Neural cell (in vitro differentiated cells): Measurements from ENCODE around the gene PTPRR. TPM values are rescaled to one million over a fixed set of nuclear protein-coding genes. Genes with fewer than 3 reads are reported as not detected.

Source experiments
- H2AFZ ChIP-seq: fragments of 200-600, 300-800 bp; sonication (generic), shearing (Covaris generic); 2 replicates; pipeline ENCODE4 v1.6.0; 2014; ENCODE audit warnings: low read depth, mild to moderate bottlenecking, antibody characterized with exemption, low read length, moderate library complexity
- H3F3A ChIP-seq: fragments of 200-600 bp; shearing (Covaris generic); 2 replicates; pipeline ENCODE4 v1.6.1; 2016; ENCODE audit warnings: mild to moderate bottlenecking, moderate library complexity, mixed read lengths, antibody characterized with exemption, low read length; ENCODE audit not compliant: insufficient read depth, poor library complexity, severe bottlenecking
- H3K27ac ChIP-seq: fragments of 200-600, 300-800 bp; sonication (generic), shearing (Covaris generic); 2 replicates; pipeline ENCODE4 v1.5.1; 2014; ENCODE audit warnings: mild to moderate bottlenecking, low read length, moderate library complexity
- H3K27me3 ChIP-seq: fragments of 300-800, 200-600 bp; sonication (generic), shearing (Covaris generic); 2 replicates; pipeline ENCODE4 v1.6.0; 2014; ENCODE audit warnings: mild to moderate bottlenecking, low read depth, low read length, moderate library complexity; ENCODE audit not compliant: insufficient read depth
- H3K36me3 ChIP-seq: fragments of 300-800, 200-600 bp; sonication (generic), shearing (Covaris generic); 2 replicates; pipeline ENCODE4 v1.5.1; 2014; ENCODE audit warnings: mild to moderate bottlenecking, antibody characterized with exemption, low read length, moderate library complexity; ENCODE audit not compliant: insufficient read depth
- H3K4me2 ChIP-seq: fragments of 300-800, 200-600 bp; sonication (generic), shearing (Covaris generic); 2 replicates; pipeline ENCODE4 v1.6.0; 2014; ENCODE audit warnings: mild to moderate bottlenecking, low read length
- H3K4me3 ChIP-seq: fragments of 300-800, 200-600 bp; sonication (generic), shearing (Covaris generic); 2 replicates; pipeline ENCODE4 v1.5.1; 2014; ENCODE audit warnings: mild to moderate bottlenecking, low read length, moderate library complexity
- H3K79me2 ChIP-seq: fragments of 200-600 bp; shearing (Covaris generic); replicated peaks from 2 replicates; pipeline ENCODE4 v1.6.0; 2014; ENCODE audit warnings: mild to moderate bottlenecking, low read length, moderate library complexity; ENCODE audit not compliant: insufficient read depth
- H3K9ac ChIP-seq: fragments of 300-800, 200-600 bp; sonication (generic), shearing (Covaris generic); 2 replicates; pipeline ENCODE4 v1.6.1; 2016; ENCODE audit warnings: mild to moderate bottlenecking, low read length, mixed read lengths
- H3K9me2 ChIP-seq: fragments of 200-600 bp; shearing (Covaris generic); 2 replicates; pipeline ENCODE4 v1.6.1; 2016; ENCODE audit warnings: mild to moderate bottlenecking, low read length, mixed read lengths; ENCODE audit not compliant: insufficient read depth
- H3K9me3 ChIP-seq: fragments of 200-600, 300-800 bp; sonication (generic), shearing (Covaris generic); 2 replicates; pipeline ENCODE4 v1.6.1; 2016; ENCODE audit warnings: mild to moderate bottlenecking, mixed run types, low read length, moderate library complexity, mixed read lengths
- H4K20me1 ChIP-seq: fragments of 200-600 bp; shearing (Covaris generic); 2 replicates; pipeline ENCODE4 v1.6.1; 2016; ENCODE audit warnings: mild to moderate bottlenecking, mixed run types; ENCODE audit not compliant: insufficient read depth
- CTCF ChIP-seq: fragments of 450-650 bp; IDR thresholded peaks from 2 replicates; pipeline ENCODE4 v1.5.1; 2014; ENCODE audit warnings: antibody characterized with exemption, mild to moderate bottlenecking, moderate library complexity; ENCODE audit not compliant: poor library complexity, severe bottlenecking
- EP300 ChIP-seq: fragments of 450-650 bp; conservative IDR thresholded peaks from 2 replicates; pipeline ENCODE4 v1.6.1; 2014; ENCODE audit warnings: antibody characterized with exemption, mild to moderate bottlenecking, moderate library complexity; ENCODE audit not compliant: poor library complexity, severe bottlenecking
- EZH2 ChIP-seq: fragments of 200-600, 300-800 bp; shearing (Covaris generic), sonication (generic); IDR thresholded peaks from 2 replicates; pipeline ENCODE4 v1.6.1; 2014; ENCODE audit warnings: antibody characterized with exemption, low read length, borderline replicate concordance, mild to moderate bottlenecking; ENCODE audit not compliant: insufficient read depth, poor library complexity, severe bottlenecking
- MXI1 ChIP-seq: fragments of 450-650 bp; conservative IDR thresholded peaks from 2 replicates; pipeline ENCODE4 v1.6.1; 2014; ENCODE audit warnings: antibody characterized with exemption, mild to moderate bottlenecking; ENCODE audit not compliant: poor library complexity, severe bottlenecking
- POLR2AphosphoS5 ChIP-seq: IDR thresholded peaks from 2 replicates; pipeline ENCODE4 v1.6.1; 2012
- RAD21 ChIP-seq: fragments of 450-650 bp; conservative IDR thresholded peaks from 2 replicates; pipeline ENCODE4 v1.6.1; 2014; ENCODE audit warnings: antibody characterized with exemption, mild to moderate bottlenecking, moderate library complexity
- SMC3 ChIP-seq: fragments of 450-650 bp; conservative IDR thresholded peaks from 2 replicates; pipeline ENCODE4 v1.6.1; 2014; ENCODE audit warnings: antibody characterized with exemption, mild to moderate bottlenecking, moderate library complexity; ENCODE audit not compliant: poor library complexity
- TAF1 ChIP-seq: IDR thresholded peaks from 2 replicates; pipeline ENCODE4 v1.6.1; 2012; ENCODE audit warnings: low read depth
- polyA plus RNA-seq: library from polyadenylated mRNA; depleted of rRNA; stranded (reverse); fragments of >200 nt; gene quantifications from 2 replicates; pipeline ENCODE4 v1.2.3, GENCODE V29; 2014
- TF ChIP-seq, protein P1 (sequence below): IDR thresholded peaks from 2 replicates; pipeline ENCODE4 v1.6.1; 2012; ENCODE audit warnings: borderline replicate concordance

Gene PTPRR
- polyA plus RNA-seq, 1 donor from 2014 or later = 2.2 TPM

- H3K9ac ChIP-seq = no peak overlapping the region
- H2AFZ ChIP-seq = no peak overlapping the region
- no peaks in the 10 kb centered on the region for H3K79me2 ChIP-seq
- H3K9me2 ChIP-seq = no peaks in the 10 kb centered on the region
- no peaks in the 10 kb centered on the region for H3K9me3 ChIP-seq
- H3K4me3 ChIP-seq = no peak overlapping the region
- no peaks in the 10 kb centered on the region for H3F3A ChIP-seq
- H3K36me3 ChIP-seq = no peaks in the 10 kb centered on the region
- H4K20me1 ChIP-seq = no peaks in the 10 kb centered on the region
- no peak overlapping the region for H3K27ac ChIP-seq
- no peak overlapping the region for H3K4me2 ChIP-seq
- TF ChIP-seq RAD21 = no peak
- TF ChIP-seq CTCF = no peak
- TF ChIP-seq, protein P1, sequence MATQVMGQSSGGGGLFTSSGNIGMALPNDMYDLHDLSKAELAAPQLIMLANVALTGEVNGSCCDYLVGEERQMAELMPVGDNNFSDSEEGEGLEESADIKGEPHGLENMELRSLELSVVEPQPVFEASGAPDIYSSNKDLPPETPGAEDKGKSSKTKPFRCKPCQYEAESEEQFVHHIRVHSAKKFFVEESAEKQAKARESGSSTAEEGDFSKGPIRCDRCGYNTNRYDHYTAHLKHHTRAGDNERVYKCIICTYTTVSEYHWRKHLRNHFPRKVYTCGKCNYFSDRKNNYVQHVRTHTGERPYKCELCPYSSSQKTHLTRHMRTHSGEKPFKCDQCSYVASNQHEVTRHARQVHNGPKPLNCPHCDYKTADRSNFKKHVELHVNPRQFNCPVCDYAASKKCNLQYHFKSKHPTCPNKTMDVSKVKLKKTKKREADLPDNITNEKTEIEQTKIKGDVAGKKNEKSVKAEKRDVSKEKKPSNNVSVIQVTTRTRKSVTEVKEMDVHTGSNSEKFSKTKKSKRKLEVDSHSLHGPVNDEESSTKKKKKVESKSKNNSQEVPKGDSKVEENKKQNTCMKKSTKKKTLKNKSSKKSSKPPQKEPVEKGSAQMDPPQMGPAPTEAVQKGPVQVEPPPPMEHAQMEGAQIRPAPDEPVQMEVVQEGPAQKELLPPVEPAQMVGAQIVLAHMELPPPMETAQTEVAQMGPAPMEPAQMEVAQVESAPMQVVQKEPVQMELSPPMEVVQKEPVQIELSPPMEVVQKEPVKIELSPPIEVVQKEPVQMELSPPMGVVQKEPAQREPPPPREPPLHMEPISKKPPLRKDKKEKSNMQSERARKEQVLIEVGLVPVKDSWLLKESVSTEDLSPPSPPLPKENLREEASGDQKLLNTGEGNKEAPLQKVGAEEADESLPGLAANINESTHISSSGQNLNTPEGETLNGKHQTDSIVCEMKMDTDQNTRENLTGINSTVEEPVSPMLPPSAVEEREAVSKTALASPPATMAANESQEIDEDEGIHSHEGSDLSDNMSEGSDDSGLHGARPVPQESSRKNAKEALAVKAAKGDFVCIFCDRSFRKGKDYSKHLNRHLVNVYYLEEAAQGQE = no peak
- no peaks in the 10 kb centered on the region for H3K27me3 ChIP-seq
Observed at GRCh38 chr12:70933133-70933532, 12.6 kb upstream of the PTPRR start.

DNA sequence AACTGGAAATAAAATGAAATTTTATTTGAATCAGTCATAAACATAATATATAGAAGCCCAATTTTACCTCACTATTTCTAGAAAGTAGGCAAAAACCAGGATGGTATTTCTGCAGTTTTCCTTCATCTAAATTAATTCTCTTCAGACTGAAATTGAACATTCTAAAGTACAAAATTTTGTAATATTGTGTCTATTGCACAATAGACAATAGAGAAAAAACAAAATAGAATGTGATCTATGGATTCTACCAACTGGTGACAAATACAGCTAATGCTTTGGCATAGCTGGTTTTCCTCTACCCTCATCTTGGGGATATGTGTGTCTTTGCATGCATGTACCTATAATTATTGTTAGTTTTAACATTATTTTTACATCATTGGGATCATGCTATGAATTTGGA lies 8.5 kb upstream of the PTPRR start:
- Histone ChIP-seq H4K20me1 (no peaks in the 10 kb centered on the region), H3K9me3 (no peaks in the 10 kb centered on the region), H3K9me2 (no peaks in the 10 kb centered on the region), H3K4me2 (no peak overlapping the region), H3F3A (no peaks in the 10 kb centered on the region), H3K27me3 (no peaks in the 10 kb centered on the region), H2AFZ (no peak overlapping the region), H3K9ac (no peak overlapping the region), H3K79me2 (no peaks in the 10 kb centered on the region), H3K4me3 (no peak overlapping the region), H3K27ac (no peak overlapping the region), H3K36me3 (no peaks in the 10 kb centered on the region)
- TF ChIP-seq EP300 = no peak
- TF ChIP-seq EZH2 = no peak
- no peak for TF ChIP-seq SMC3
- no peak for TF ChIP-seq POLR2AphosphoS5
- TF ChIP-seq, protein P1 = no peak
- TF ChIP-seq TAF1 = no peak
- no peak for TF ChIP-seq CTCF
- no peak for TF ChIP-seq MXI1
- no peak for TF ChIP-seq RAD21
